ENCODE results near the gene ZNF480. TPM values are rescaled to one million over a fixed set of nuclear protein-coding genes. Genes with fewer than 3 reads are reported as not detected.
A peak's percentile ranks its signal among the peaks of the same experiment; 100 is the strongest.

ZNF480 gene
- total RNA-seq, 4 donors from 2014 or later, result 9.4 to 20.1 (median 10.7) TPM

DNA sequence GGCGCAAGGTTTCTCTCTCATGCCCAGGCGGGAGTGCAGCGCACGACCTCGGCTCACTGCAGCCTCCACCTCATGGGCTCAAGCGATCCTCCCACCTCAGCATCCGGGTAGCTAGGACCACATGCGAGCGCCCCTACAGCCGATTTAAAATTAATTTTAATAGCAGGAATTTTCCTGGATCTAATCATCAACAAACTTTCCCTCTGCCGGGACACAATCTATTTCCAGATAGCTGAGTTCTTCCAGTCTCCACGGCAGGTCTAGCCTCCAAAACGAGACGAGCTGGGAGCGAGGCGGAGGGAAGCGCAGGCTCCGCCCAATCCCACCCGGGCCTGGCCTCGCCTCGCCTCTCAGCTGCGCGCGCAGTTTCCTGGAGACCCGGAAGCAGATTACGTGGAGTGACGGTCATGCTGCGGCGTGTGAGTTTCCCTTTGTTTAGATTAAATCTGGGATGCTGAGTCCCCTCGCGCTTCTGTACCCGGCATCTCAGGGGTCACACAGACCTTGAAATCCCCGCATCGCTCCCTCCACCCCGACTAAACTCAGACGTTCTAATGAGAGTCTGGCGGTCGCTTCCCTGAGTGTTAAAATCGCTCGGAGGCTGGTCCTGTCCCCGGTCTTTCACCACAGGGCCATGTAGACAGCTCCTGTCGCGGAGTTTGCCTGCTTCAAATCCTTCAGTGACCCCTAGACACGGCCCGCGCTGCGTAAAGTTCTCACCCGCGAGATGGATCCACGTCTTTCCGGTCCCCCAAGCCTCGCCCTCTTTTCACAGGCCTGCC, 72.8 kb downstream of the ZNF480 start, which contains the start of gene ZNF880:
Gene ZNF880 (plus strand): TSS at position 365 of the 782 bp plus-strand sequence. CDS start 43 bp downstream, at position 408.
- WGBS, 2 donors (ENCODE audit: low coverage in 1 of 2), result 6 to 14% methylated on average over 8 to 52 of the region's 52 CpGs
- intact Hi-C loops (cut with DNase I; ENCODE audit: low total_unique reads), result no loop called here
- H3K9me3 ChIP-seq, result peaks cover 43 to 47% of the 10 kb centered on the region in 2 donors

DNA sequence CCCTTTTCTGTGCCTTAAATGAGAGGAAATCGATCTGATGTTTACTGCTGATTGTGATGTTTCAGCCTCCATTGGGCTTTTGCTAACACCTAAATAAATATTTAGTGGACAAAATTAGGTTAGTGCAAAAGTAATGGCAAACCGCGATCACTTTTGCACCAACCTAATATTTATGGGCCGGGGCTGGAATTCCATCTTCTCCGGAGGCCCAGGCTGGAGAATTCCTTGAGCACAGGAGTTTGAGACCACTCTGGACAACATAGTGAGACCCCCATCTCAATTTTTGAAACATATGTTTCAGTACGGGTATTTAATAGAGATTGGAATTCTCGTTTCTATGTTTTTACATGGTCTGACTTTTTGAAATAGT, 73.4 kb downstream of the ZNF480 start:
- Histone ChIP-seq H3K4me1 (peaks cover 0 to 7% (median 2%) of the 10 kb centered on the region in 4 donors), H3K36me3 (peaks cover 1 to 55% (median 15%) of the 10 kb centered on the region in 4 donors), H3K27ac (peak overlapping the region; percentile 85 to 93 (median 90)), H3K27me3 (no peaks in the 10 kb centered on the region), H3K9me3 (peaks cover 43 to 47% of the 10 kb centered on the region in 2 donors), H3K4me3 (peak overlapping the region; percentile 57 to 76 (median 70))
- no peak for DNase-seq
- WGBS, 2 donors (ENCODE audit: low coverage in 1 of 2), result 43% methylated on average over 4 to 7 of the region's 7 CpGs
- intact Hi-C loops (cut with DNase I; ENCODE audit: low total_unique reads), result no loop called here
- TF ChIP-seq CTCF (IDR thresholded peaks at IDR 0.05) (no peak), EP300 (IDR thresholded peaks at IDR 0.05; ENCODE audit: low read depth) (no peak), POLR2A (IDR thresholded peaks at IDR 0.05) (no peak), POLR2AphosphoS5 (IDR thresholded peaks at IDR 0.05) (no peak)
- in situ Hi-C loops (cut with MboI; ENCODE audit: low pct_ligation_motif_present in 1 of 4, low pct_unique_long_range_greater_than_20kb in 1 of 4, low sequenced_read_pairs in 3 of 4), result no loop called here

More for the DNA sequence above, 72.8 kb downstream of the ZNF480 start, which contains the start of gene ZNF880:
- H3K4me3 ChIP-seq, result peak within 1 kb of the TSS; percentile 57 to 76 (median 70)
- TF ChIP-seq CTCF (IDR thresholded peaks at IDR 0.05), result no peak
- TF ChIP-seq POLR2A (IDR thresholded peaks at IDR 0.05), result peak; percentile 48
- TF ChIP-seq POLR2AphosphoS5 (IDR thresholded peaks at IDR 0.05), result peak; percentile 33 to 64 (median 60)
- H3K36me3 ChIP-seq, result peaks cover 1 to 55% (median 14%) of the 10 kb centered on the region in 4 donors
- in situ Hi-C loops (cut with MboI; ENCODE audit: low pct_ligation_motif_present in 1 of 4, low pct_unique_long_range_greater_than_20kb in 1 of 4, low sequenced_read_pairs in 3 of 4), result no loop called here
- no peaks in the 10 kb centered on the region for H3K27me3 ChIP-seq
- peak; percentile 90 for DNase-seq
- peak within 1 kb of the TSS; percentile 85 to 93 (median 90) for H3K27ac ChIP-seq
- H3K4me1 ChIP-seq, result peaks cover 0 to 7% (median 2%) of the 10 kb centered on the region in 4 donors

Small RNA genes lying within 50 kb of the gene (small RNA-seq; reads per million reads assigned to genes)
- gene MIR643 (0 to 0.18 (median 0) reads per million in 4 donors), gene RF00019 (0 reads per million in 4 donors)

Other genes starting within 250 kb of the ZNF480 start
- 10 to 100 TPM in 2 of 4 donors, 1 to 10 TPM in 2; 8.0 to 16.1 (median 10.1) TPM for gene ZNF432, start 248.3 kb upstream of the ZNF480 start, total RNA-seq
- gene ZNF841, start 201.4 kb upstream of the ZNF480 start, total RNA-seq, result 10 to 100 TPM; 15.7 to 23.7 (median 21.1) TPM
- 1 to 10 TPM; 2.2 to 8.4 (median 7.2) TPM for gene ZNF616, start 157.2 kb upstream of the ZNF480 start, total RNA-seq
- 10 to 100 TPM in 2 of 4 donors, 1 to 10 TPM in 2; 5.6 to 17.8 (median 8.7) TPM for gene ZNF836, start 125.5 kb upstream of the ZNF480 start, total RNA-seq
- 100 to 1,000 TPM; 179 to 315 (median 227) TPM for gene PPP2R1A, start 107.1 kb upstream of the ZNF480 start, total RNA-seq
- gene ZNF766, start 27.6 kb upstream of the ZNF480 start, total RNA-seq, result 10 to 100 TPM in 1 of 4 donors, 1 to 10 TPM in 3; 1.1 to 34.2 (median 6.8) TPM
- 1 to 10 TPM in 2 of 4 donors, under 1 TPM in 1, not detected in 1; 0.68 to 6.6 (median 1.6) TPM for gene ZNF610, start 39.1 kb downstream of the ZNF480 start, total RNA-seq
- 10 to 100 TPM in 1 of 4 donors, 1 to 10 TPM in 3; 3.6 to 16.7 (median 8.8) TPM for gene ZNF880, start 72.8 kb downstream of the ZNF480 start, total RNA-seq
- gene ZNF528, start 100.7 kb downstream of the ZNF480 start, total RNA-seq, result 10 to 100 TPM in 2 of 4 donors, 1 to 10 TPM in 1, under 1 TPM in 1; 1.00 to 15.8 (median 9.0) TPM
- not detected for gene ZNF534, start 132.0 kb downstream of the ZNF480 start, total RNA-seq
- under 1 TPM in 2 of 4 donors, not detected in 2; 0.95 to 0.96 TPM for gene ZNF578, start 156.4 kb downstream of the ZNF480 start, total RNA-seq
- gene ZNF808, start 230.5 kb downstream of the ZNF480 start, total RNA-seq, result 10 to 100 TPM; 21.5 to 66.6 (median 36.8) TPM

Data from transverse colon (tissue), 4 donors.